HEK293 (cell line): ENCODE data around the gene MAP3K9.

ENCODE experiments used
- CTCF ChIA-PET: fragments of 350-600 bp; formaldehyde crosslinking; extraction: SDS; loops from one replicate; lab custom pipeline; 2021; ENCODE audit warnings: antibody characterized with exemption; lab: Yijun Ruan, JAX
- POLR2A ChIA-PET: fragments of 300-600 bp; formaldehyde crosslinking; extraction: SDS; loops from one replicate; lab custom pipeline; 2020; ENCODE audit warnings: antibody characterized with exemption, inconsistent platforms; lab: Yijun Ruan, JAX
- H3K27ac ChIP-seq: fragments of 200-500 bp; sonication (Bioruptor generic); 2 replicates; pipeline ENCODE4 v1.5.1; 2014; ENCODE audit warnings: low read depth, low read length, control low read depth, inconsistent platforms; ENCODE audit errors: extremely low read depth
- H3K36me3 ChIP-seq, 2 experiments: fragments of 200-500 bp in 1 of 2; sonication (Bioruptor generic) in 1 of 2; 1 replicate in 1 of 2; 2 replicates in 1 of 2; pipeline ENCODE4 v1.5.1; 2014 to 2017; ENCODE audit warnings: inconsistent platforms in 2 of 2, low read length in 2 of 2; ENCODE audit not compliant: control insufficient read depth in 2 of 2, insufficient read depth in 1 of 2
- H3K4me1 ChIP-seq: fragments of 200-500 bp; sonication (Bioruptor generic); 2 replicates; pipeline ENCODE4 v1.5.1; 2014; ENCODE audit warnings: mild to moderate bottlenecking, low read length, inconsistent platforms; ENCODE audit not compliant: control insufficient read depth, insufficient read depth
- H3K4me3 ChIP-seq: 2 replicates; pipeline ENCODE4 v1.5.1; 2011; ENCODE audit warnings: low read depth, mild to moderate bottlenecking, control low read depth, low read length, moderate library complexity
- H3K9me3 ChIP-seq: fragments of 200-500 bp; sonication (Bioruptor generic); 2 replicates; pipeline ENCODE4 v1.5.1; 2014; ENCODE audit warnings: low read depth, low read length, inconsistent platforms; ENCODE audit not compliant: control insufficient read depth, insufficient read depth
- AEBP2 ChIP-seq: fragments of 450-650 bp; formaldehyde crosslinking; IDR thresholded peaks from 2 replicates; pipeline ENCODE4 v1.5.1; 2016; ENCODE audit warnings: missing biosample characterization, missing genetic modification characterization, borderline replicate concordance
- SP3 ChIP-seq: fragments of 450-650 bp; formaldehyde crosslinking; IDR thresholded peaks from 2 replicates; pipeline ENCODE4 v1.5.1; 2016; ENCODE audit warnings: missing biosample characterization, missing genetic modification characterization
- ZBTB1 ChIP-seq: fragments of 450-650 bp; formaldehyde crosslinking; IDR thresholded peaks from 2 replicates; pipeline ENCODE4 v1.5.1; 2016; ENCODE audit warnings: missing biosample characterization, missing genetic modification characterization
- ZBTB21 ChIP-seq: fragments of 450-650 bp; formaldehyde crosslinking; IDR thresholded peaks from 2 replicates; pipeline ENCODE4 v1.5.1; 2017; ENCODE audit warnings: missing biosample characterization, missing genetic modification characterization
- ZEB2 ChIP-seq: fragments of 450-650 bp; formaldehyde crosslinking; IDR thresholded peaks from 2 replicates; pipeline ENCODE4 v1.5.1; 2016; ENCODE audit warnings: missing biosample characterization, missing genetic modification characterization
- ZIC2 ChIP-seq: fragments of 450-650 bp; formaldehyde crosslinking; IDR thresholded peaks from 2 replicates; pipeline ENCODE4 v1.5.1; 2016; ENCODE audit warnings: missing biosample characterization, missing genetic modification characterization
- ZNF140 ChIP-seq: fragments of 450-650 bp; formaldehyde crosslinking; IDR thresholded peaks from 2 replicates; pipeline ENCODE4 v1.5.1; 2016; ENCODE audit warnings: missing biosample characterization, missing genetic modification characterization
- ZNF2 ChIP-seq: fragments of 450-650 bp; formaldehyde crosslinking; IDR thresholded peaks from 2 replicates; pipeline ENCODE4 v1.5.1; 2016; ENCODE audit warnings: missing biosample characterization, missing genetic modification characterization
- ZNF26 ChIP-seq: fragments of 450-650 bp; formaldehyde crosslinking; IDR thresholded peaks from 2 replicates; pipeline ENCODE4 v1.5.1; 2016; ENCODE audit warnings: missing biosample characterization, missing genetic modification characterization
- ZNF302 ChIP-seq: fragments of 450-650 bp; formaldehyde crosslinking; IDR thresholded peaks from 2 replicates; pipeline ENCODE4 v1.5.1; 2016; ENCODE audit warnings: missing biosample characterization, missing genetic modification characterization, low read depth
- ZNF311 ChIP-seq: fragments of 450-650 bp; formaldehyde crosslinking; IDR thresholded peaks from 2 replicates; pipeline ENCODE4 v1.5.1; 2017; ENCODE audit warnings: missing biosample characterization, missing genetic modification characterization, borderline replicate concordance
- ZNF354C ChIP-seq: fragments of 450-650 bp; formaldehyde crosslinking; IDR thresholded peaks from 2 replicates; pipeline ENCODE4 v1.5.1; 2016; ENCODE audit warnings: missing biosample characterization, missing genetic modification characterization, low read depth, borderline replicate concordance
- ZNF488 ChIP-seq: fragments of 450-650 bp; formaldehyde crosslinking; IDR thresholded peaks from 2 replicates; pipeline ENCODE4 v1.5.1; 2016; ENCODE audit warnings: missing biosample characterization, missing genetic modification characterization
- ZNF510 ChIP-seq: fragments of 450-650 bp; formaldehyde crosslinking; IDR thresholded peaks from 2 replicates; pipeline ENCODE4 v1.5.1; 2018; ENCODE audit warnings: mild to moderate bottlenecking, missing genetic modification characterization, missing biosample characterization; ENCODE audit not compliant: insufficient replicate concordance
- ZNF530 ChIP-seq: fragments of 450-650 bp; formaldehyde crosslinking; IDR thresholded peaks from 2 replicates; pipeline ENCODE4 v1.5.1; 2016; ENCODE audit warnings: low read depth, missing biosample characterization, missing genetic modification characterization
- ZNF610 ChIP-seq: fragments of 450-650 bp; formaldehyde crosslinking; IDR thresholded peaks from 2 replicates; pipeline ENCODE4 v1.5.1; 2016; ENCODE audit warnings: missing biosample characterization, missing genetic modification characterization, borderline replicate concordance
- ZNF670 ChIP-seq: fragments of 450-650 bp; formaldehyde crosslinking; IDR thresholded peaks from 2 replicates; pipeline ENCODE4 v1.5.1; 2016; ENCODE audit warnings: missing biosample characterization, missing genetic modification characterization, low read depth
- ZNF704 ChIP-seq: fragments of 450-650 bp; formaldehyde crosslinking; IDR thresholded peaks from 2 replicates; pipeline ENCODE4 v1.5.1; 2016; ENCODE audit warnings: missing biosample characterization, missing genetic modification characterization
- ZNF792 ChIP-seq: fragments of 450-650 bp; formaldehyde crosslinking; IDR thresholded peaks from 2 replicates; pipeline ENCODE4 v1.5.1; 2016; ENCODE audit warnings: missing biosample characterization, missing genetic modification characterization
- TF ChIP-seq, protein P1 (sequence below): fragments of 450-650 bp; IDR thresholded peaks from 2 replicates; pipeline ENCODE4 v1.5.1; 2018; ENCODE audit warnings: missing biosample characterization, mild to moderate bottlenecking, missing genetic modification characterization
- TF ChIP-seq, protein P2 (sequence below): fragments of 450-650 bp; formaldehyde crosslinking; IDR thresholded peaks from 2 replicates; pipeline ENCODE4 v1.5.1; 2016; ENCODE audit warnings: missing biosample characterization, missing genetic modification characterization
- TF ChIP-seq, protein P3 (sequence below): fragments of 450-650 bp; formaldehyde crosslinking; IDR thresholded peaks from 2 replicates; pipeline ENCODE4 v1.5.1; 2016; ENCODE audit warnings: missing biosample characterization, missing genetic modification characterization

MAP3K9 gene

DNA sequence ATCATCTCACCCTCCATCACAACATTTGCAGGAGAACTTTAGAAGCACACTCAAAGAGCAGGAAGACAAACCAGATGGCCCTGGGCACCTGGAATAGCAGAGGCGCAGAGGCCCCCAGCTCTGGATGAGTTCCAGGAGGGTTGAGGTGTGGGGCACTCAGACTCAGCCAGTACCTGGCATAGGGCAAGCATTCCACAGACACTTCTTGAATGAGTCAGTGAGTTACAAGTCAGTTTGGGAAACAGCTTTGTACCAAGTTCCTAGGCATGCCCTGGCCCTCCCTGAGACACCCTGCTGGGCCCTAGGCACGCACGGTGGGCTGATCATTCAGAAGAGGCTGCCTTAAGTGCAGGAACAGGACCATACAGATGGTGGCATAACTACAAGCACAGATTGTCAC lies 54.3 kb downstream of the MAP3K9 start:
- Histone ChIP-seq H3K36me3 (peaks cover 4 to 15% of the 10 kb centered on the region in 2 experiments), H3K9me3 (no peaks in the 10 kb centered on the region), H3K4me3 (no peak overlapping the region), H3K4me1 (no peaks in the 10 kb centered on the region), H3K27ac (no peak overlapping the region)
- TF ChIP-seq ZNF354C (no peak), ZIC2 (tag by site-specific recombination) (0 out of 2 replicates have a peak, but pooled peaks have one; percentile 8), ZNF610 (tag by site-specific recombination) (no peak), ZNF2 (tag by site-specific recombination) (no peak)
- CTCF ChIA-PET: interaction anchor here (0.7 kb wide), 1 partner anchor 39 kb away, joined by 3 read pairs; no protein-coding TSS in a partner anchor
- POLR2A ChIA-PET: interaction anchor here (1.9 kb wide), 1 partner anchor 55 kb away, joined by 9 read pairs; the partner anchor contains the start of gene MAP3K9

- no peak for TF ChIP-seq AEBP2 (tag by site-specific recombination)
- TF ChIP-seq ZNF510: no peak
- TF ChIP-seq ZNF530 (tag by site-specific recombination): no peak
- no peak for TF ChIP-seq ZNF140 (tag by site-specific recombination)
- no peak for TF ChIP-seq ZNF302 (tag by site-specific recombination)
- TF ChIP-seq, protein P1, sequence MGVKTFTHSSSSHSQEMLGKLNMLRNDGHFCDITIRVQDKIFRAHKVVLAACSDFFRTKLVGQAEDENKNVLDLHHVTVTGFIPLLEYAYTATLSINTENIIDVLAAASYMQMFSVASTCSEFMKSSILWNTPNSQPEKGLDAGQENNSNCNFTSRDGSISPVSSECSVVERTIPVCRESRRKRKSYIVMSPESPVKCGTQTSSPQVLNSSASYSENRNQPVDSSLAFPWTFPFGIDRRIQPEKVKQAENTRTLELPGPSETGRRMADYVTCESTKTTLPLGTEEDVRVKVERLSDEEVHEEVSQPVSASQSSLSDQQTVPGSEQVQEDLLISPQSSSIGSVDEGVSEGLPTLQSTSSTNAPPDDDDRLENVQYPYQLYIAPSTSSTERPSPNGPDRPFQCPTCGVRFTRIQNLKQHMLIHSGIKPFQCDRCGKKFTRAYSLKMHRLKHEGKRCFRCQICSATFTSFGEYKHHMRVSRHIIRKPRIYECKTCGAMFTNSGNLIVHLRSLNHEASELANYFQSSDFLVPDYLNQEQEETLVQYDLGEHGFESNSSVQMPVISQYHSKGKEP (tag by site-specific recombination): no peak
- no peak for TF ChIP-seq ZEB2
- TF ChIP-seq ZBTB21 (tag by site-specific recombination): no peak
- TF ChIP-seq, protein P2, sequence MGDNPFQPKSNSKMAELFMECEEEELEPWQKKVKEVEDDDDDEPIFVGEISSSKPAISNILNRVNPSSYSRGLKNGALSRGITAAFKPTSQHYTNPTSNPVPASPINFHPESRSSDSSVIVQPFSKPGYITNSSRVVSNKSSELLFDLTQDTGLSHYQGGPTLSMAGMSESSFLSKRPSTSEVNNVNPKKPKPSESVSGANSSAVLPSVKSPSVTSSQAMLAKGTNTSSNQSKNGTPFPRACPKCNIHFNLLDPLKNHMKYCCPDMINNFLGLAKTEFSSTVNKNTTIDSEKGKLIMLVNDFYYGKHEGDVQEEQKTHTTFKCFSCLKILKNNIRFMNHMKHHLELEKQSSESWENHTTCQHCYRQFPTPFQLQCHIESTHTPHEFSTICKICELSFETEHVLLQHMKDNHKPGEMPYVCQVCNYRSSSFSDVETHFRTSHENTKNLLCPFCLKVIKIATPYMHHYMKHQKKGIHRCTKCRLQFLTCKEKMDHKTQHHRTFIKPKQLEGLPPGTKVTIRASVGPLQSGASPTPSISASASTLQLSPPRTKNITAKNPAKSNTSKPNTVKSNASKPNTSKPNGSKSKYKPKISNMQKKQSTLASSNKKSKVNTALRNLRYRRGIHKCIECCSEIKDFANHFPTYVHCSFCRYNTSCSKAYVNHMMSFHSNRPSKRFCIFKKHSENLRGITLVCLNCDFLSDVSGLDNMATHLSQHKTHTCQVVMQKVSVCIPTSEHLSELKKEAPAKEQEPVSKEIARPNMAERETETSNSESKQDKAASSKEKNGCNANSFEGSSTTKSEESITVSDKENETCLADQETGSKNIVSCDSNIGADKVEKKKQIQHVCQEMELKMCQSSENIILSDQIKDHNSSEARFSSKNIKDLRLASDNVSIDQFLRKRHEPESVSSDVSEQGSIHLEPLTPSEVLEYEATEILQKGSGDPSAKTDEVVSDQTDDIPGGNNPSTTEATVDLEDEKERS (tag by site-specific recombination): no peak
- TF ChIP-seq ZNF488 (tag by site-specific recombination): no peak
- no peak for TF ChIP-seq ZNF26 (tag by site-specific recombination)
- no peak for TF ChIP-seq ZNF670
- TF ChIP-seq, protein P3, sequence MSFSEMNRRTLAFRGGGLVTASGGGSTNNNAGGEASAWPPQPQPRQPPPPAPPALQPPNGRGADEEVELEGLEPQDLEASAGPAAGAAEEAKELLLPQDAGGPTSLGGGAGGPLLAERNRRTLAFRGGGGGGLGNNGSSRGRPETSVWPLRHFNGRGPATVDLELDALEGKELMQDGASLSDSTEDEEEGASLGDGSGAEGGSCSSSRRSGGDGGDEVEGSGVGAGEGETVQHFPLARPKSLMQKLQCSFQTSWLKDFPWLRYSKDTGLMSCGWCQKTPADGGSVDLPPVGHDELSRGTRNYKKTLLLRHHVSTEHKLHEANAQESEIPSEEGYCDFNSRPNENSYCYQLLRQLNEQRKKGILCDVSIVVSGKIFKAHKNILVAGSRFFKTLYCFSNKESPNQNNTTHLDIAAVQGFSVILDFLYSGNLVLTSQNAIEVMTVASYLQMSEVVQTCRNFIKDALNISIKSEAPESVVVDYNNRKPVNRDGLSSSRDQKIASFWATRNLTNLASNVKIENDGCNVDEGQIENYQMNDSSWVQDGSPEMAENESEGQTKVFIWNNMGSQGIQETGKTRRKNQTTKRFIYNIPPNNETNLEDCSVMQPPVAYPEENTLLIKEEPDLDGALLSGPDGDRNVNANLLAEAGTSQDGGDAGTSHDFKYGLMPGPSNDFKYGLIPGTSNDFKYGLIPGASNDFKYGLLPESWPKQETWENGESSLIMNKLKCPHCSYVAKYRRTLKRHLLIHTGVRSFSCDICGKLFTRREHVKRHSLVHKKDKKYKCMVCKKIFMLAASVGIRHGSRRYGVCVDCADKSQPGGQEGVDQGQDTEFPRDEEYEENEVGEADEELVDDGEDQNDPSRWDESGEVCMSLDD (tag by site-specific recombination): no peak
- TF ChIP-seq ZNF792 (tag by site-specific recombination): no peak
- no peak for TF ChIP-seq ZNF704
- no peak for TF ChIP-seq SP3
- no peak for TF ChIP-seq ZBTB1 (tag by site-specific recombination)
- no peak for TF ChIP-seq ZNF311
- Histone ChIP-seq H3K4me1 (no peaks in the 10 kb centered on the region), H3K9me3 (no peaks in the 10 kb centered on the region), H3K27ac (no peak overlapping the region), H3K4me3 (no peak overlapping the region), H3K36me3 (peaks cover 3 to 28% of the 10 kb centered on the region in 2 experiments)
- ChIA-PET POLR2A (no interaction called here), CTCF (no interaction called here)
These were observed 55.8 kb downstream of the MAP3K9 start for GRCh38 chr14:70753518-70753953.
